CD14-positive monocyte (primary cell): Measurements from ENCODE around the gene HS1BP3. TPM values are rescaled to one million over a fixed set of nuclear protein-coding genes. Genes with fewer than 3 reads are reported as not detected.

Source experiments
- DNase-seq, 3 donors: peaks; one replicate each; pipeline ENCODE4 v3.0.0-alpha.2; 2011 to 2022
- H2AFZ ChIP-seq: 2 replicates; pipeline ENCODE4 v1.6.0; 2012; ENCODE audit warnings: mild to moderate bottlenecking, low read depth, low read length, inconsistent platforms; ENCODE audit not compliant: insufficient read depth, poor library complexity, severe bottlenecking
- H3K27ac ChIP-seq, 2 donors: 1 replicate in 1 of 2; 2 replicates in 1 of 2; pipeline ENCODE4 v1.5.1; 2012 to 2013; ENCODE audit warnings: low read length in 2 of 2, control low read depth in 1 of 2, inconsistent platforms in 1 of 2, low read depth in 1 of 2, mild to moderate bottlenecking in 1 of 2
- H3K27me3 ChIP-seq, 2 donors: one replicate each; pipeline versions ENCODE4 v1.6.0 to v1.6.1; 2011 to 2013; ENCODE audit warnings: low read length in 2 of 2; ENCODE audit not compliant: control insufficient read depth in 2 of 2, insufficient read depth in 2 of 2
- H3K36me3 ChIP-seq, 2 donors: replicated peaks in 1 of 2; 1 replicate in 1 of 2; 2 replicates in 1 of 2; pipeline versions ENCODE4 v1.5.1 to v1.6.1; 2012 to 2013; ENCODE audit warnings: low read length in 2 of 2, control low read depth in 1 of 2, inconsistent platforms in 1 of 2, mild to moderate bottlenecking in 1 of 2; ENCODE audit not compliant: insufficient read depth in 2 of 2, control insufficient read depth in 1 of 2
- H3K4me1 ChIP-seq, 2 donors: 1 replicate in 1 of 2; 2 replicates in 1 of 2; pipeline versions ENCODE4 v1.5.1 to v1.6.1; 2012 to 2013; ENCODE audit warnings: low read length in 2 of 2, control low read depth in 1 of 2, inconsistent platforms in 1 of 2, mild to moderate bottlenecking in 1 of 2, moderate library complexity in 1 of 2; ENCODE audit not compliant: insufficient read depth in 2 of 2, control insufficient read depth in 1 of 2
- H3K4me2 ChIP-seq: replicated peaks from 2 replicates; pipeline ENCODE3; 2012; ENCODE audit warnings: low read length, moderate library complexity, mild to moderate bottlenecking; ENCODE audit not compliant: poor library complexity, severe bottlenecking; ENCODE audit errors: extremely low read depth
- H3K4me3 ChIP-seq, 3 experiments: fragments of 200-600 bp in 1 of 3; sonication (generic) in 1 of 3; replicated peaks in 1 of 3; 1 replicate in 2 of 3; 2 replicates in 1 of 3; pipeline ENCODE4 v1.5.1; 2011 to 2013; ENCODE audit warnings: low read length in 3 of 3, mild to moderate bottlenecking in 3 of 3, control low read depth in 2 of 3, low read depth in 2 of 3, inconsistent platforms in 1 of 3, moderate library complexity in 1 of 3
- H3K79me2 ChIP-seq: 2 replicates; pipeline ENCODE4 v1.6.0; 2012; ENCODE audit warnings: mild to moderate bottlenecking, control low read depth, inconsistent platforms, low read length, moderate library complexity; ENCODE audit not compliant: insufficient read depth
- H3K9ac ChIP-seq: 2 replicates; pipeline ENCODE4 v1.6.0; 2017; ENCODE audit warnings: low read length, mild to moderate bottlenecking; ENCODE audit not compliant: insufficient read depth, poor library complexity, severe bottlenecking
- H3K9me3 ChIP-seq, 2 donors: replicated peaks in 1 of 2; 1 replicate in 1 of 2; 2 replicates in 1 of 2; pipeline versions ENCODE4 v1.5.1 to v1.6.1; 2012 to 2013; ENCODE audit warnings: low read length in 2 of 2, control low read depth in 1 of 2; ENCODE audit not compliant: control insufficient read depth in 1 of 2, insufficient read depth in 1 of 2
- H4K20me1 ChIP-seq: 2 replicates; pipeline ENCODE4 v1.6.0; 2012; ENCODE audit warnings: mild to moderate bottlenecking, low read length, control low read depth, moderate library complexity; ENCODE audit not compliant: insufficient read depth
- H3K27ac Mint-ChIP-seq, 7 donors: one replicate each; pipeline ENCODE4 v1.8.0; 2020; ENCODE audit warnings: mild to moderate bottlenecking in 7 of 7, mixed read lengths in 7 of 7, moderate library complexity in 6 of 7, inconsistent platforms in 2 of 7
- H3K27me3 Mint-ChIP-seq, 3 donors: one replicate each; pipeline ENCODE4 v1.8.0; 2021 to 2022; ENCODE audit warnings: low read depth in 3 of 3, mild to moderate bottlenecking in 3 of 3, mixed read lengths in 3 of 3, moderate library complexity in 3 of 3, inconsistent platforms in 1 of 3
- H3K36me3 Mint-ChIP-seq, 2 donors: one replicate each; pipeline ENCODE4 v1.8.0; 2020; ENCODE audit warnings: mixed read lengths in 2 of 2, inconsistent platforms in 1 of 2, mild to moderate bottlenecking in 1 of 2
- H3K4me1 Mint-ChIP-seq: one replicate; pipeline ENCODE4 v1.8.0; 2020; ENCODE audit warnings: mild to moderate bottlenecking, mixed read lengths
- H3K4me3 Mint-ChIP-seq, 2 donors: one replicate each; pipeline ENCODE4 v1.8.0; 2020; ENCODE audit warnings: mild to moderate bottlenecking in 2 of 2, mixed read lengths in 2 of 2, moderate library complexity in 1 of 2
- H3K9me3 Mint-ChIP-seq, 7 donors: one replicate each; pipeline ENCODE4 v1.8.0; 2020 to 2022; ENCODE audit warnings: mixed read lengths in 7 of 7, mild to moderate bottlenecking in 6 of 7, moderate library complexity in 6 of 7, inconsistent platforms in 2 of 7
- WGBS: methylation state at CpG from one replicate; pipeline ENCODE4 v1.1.5; 2013; ENCODE audit warnings: missing lambda C conversion rate; ENCODE audit not compliant: insufficient coverage; 5-methylcytosine and 5-hydroxymethylcytosine counted together
- intact Hi-C, 2 donors: fragments of 100-400 bp; cut with micrococcal nuclease; formaldehyde crosslinking; loops; one replicate each; pipeline versions ENCODE4 v1.15.0 to v1.15.1; 2023
- polyA plus RNA-seq, 3 donors: library from polyadenylated mRNA; depleted of rRNA in 1 of 3; unstranded in 2 of 3; stranded (reverse) in 1 of 3; fragments of 300-500 nt in 2 of 3; fragments of >200 nt in 1 of 3; fragmentation: Illumina TruSeq in 2 of 3; gene quantifications; 1 replicate in 2 of 3; 2 replicates in 1 of 3; pipeline ENCODE4 v1.2.3, GENCODE V29; 2012 to 2021
- TF ChIP-seq, protein P1 (sequence below): fragments of 200-600 bp; IDR thresholded peaks from one replicate; pipeline ENCODE4 v1.8.0; 2022; ENCODE audit warnings: antibody characterized with exemption, mild to moderate bottlenecking

The HS1BP3 gene
- polyA plus RNA-seq, 3 donors = 45.1 to 48.9 (median 45.4) TPM

GRCh38 chr2:20611077-20611843 lies 39.6 kb downstream of the HS1BP3 start:
- Histone ChIP-seq H3K4me2 (no peak overlapping the region), H3K4me3 (no peak overlapping the region), H4K20me1 (peaks cover 6% of the 10 kb centered on the region), H3K27me3 (no peaks in the 10 kb centered on the region), H3K27ac (no peak overlapping the region), H3K4me1 (no peaks in the 10 kb centered on the region), H3K9me3 (no peaks in the 10 kb centered on the region), H3K9ac (no peak overlapping the region), H3K79me2 (no peaks in the 10 kb centered on the region), H2AFZ (no peak overlapping the region), H3K36me3 (peaks cover 0 to 11% of the 10 kb centered on the region in 2 donors)
- Mint-ChIP-seq H3K9me3 (peaks cover 0 to 15% (median 4%) of the 10 kb centered on the region in 7 donors), H3K4me1 (peaks cover 8% of the 10 kb centered on the region), H3K36me3 (peaks cover 14 to 25% of the 10 kb centered on the region in 2 donors), H3K27me3 (peaks cover 0 to 7% (median 1%) of the 10 kb centered on the region in 3 donors), H3K27ac (no peak overlapping the region), H3K4me3 (no peak overlapping the region)
- intact Hi-C loops = no loop called here
- 87% methylated on average over 6 of the region's 15 CpGs for WGBS
- DNase-seq = no peak
- TF ChIP-seq, protein P1, sequence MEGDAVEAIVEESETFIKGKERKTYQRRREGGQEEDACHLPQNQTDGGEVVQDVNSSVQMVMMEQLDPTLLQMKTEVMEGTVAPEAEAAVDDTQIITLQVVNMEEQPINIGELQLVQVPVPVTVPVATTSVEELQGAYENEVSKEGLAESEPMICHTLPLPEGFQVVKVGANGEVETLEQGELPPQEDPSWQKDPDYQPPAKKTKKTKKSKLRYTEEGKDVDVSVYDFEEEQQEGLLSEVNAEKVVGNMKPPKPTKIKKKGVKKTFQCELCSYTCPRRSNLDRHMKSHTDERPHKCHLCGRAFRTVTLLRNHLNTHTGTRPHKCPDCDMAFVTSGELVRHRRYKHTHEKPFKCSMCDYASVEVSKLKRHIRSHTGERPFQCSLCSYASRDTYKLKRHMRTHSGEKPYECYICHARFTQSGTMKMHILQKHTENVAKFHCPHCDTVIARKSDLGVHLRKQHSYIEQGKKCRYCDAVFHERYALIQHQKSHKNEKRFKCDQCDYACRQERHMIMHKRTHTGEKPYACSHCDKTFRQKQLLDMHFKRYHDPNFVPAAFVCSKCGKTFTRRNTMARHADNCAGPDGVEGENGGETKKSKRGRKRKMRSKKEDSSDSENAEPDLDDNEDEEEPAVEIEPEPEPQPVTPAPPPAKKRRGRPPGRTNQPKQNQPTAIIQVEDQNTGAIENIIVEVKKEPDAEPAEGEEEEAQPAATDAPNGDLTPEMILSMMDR = no peak

- peaks cover 6% of the 10 kb centered on the region for H4K20me1 ChIP-seq
- H3K27ac ChIP-seq = no peak overlapping the region
- intact Hi-C loops = no loop called here
- peak overlapping the region in 1 of 7 donors; percentile 57 for H3K27ac Mint-ChIP-seq
- no peaks in the 10 kb centered on the region for H3K79me2 ChIP-seq
- no peaks in the 10 kb centered on the region for H3K4me1 ChIP-seq
- H3K4me3 ChIP-seq = no peak overlapping the region
- H3K4me1 Mint-ChIP-seq = peaks cover 8% of the 10 kb centered on the region
- TF ChIP-seq, protein P1 = no peak
- peaks cover 0 to 15% (median 4%) of the 10 kb centered on the region in 7 donors for H3K9me3 Mint-ChIP-seq
- H3K9ac ChIP-seq = no peak overlapping the region
- WGBS = 90% methylated on average over 2 of the region's 4 CpGs
- H3K9me3 ChIP-seq = no peaks in the 10 kb centered on the region
- DNase-seq = no peak
- peaks cover 14 to 22% of the 10 kb centered on the region in 2 donors for H3K36me3 Mint-ChIP-seq
- H3K4me3 Mint-ChIP-seq = no peak overlapping the region
- no peak overlapping the region for H3K4me2 ChIP-seq
- no peaks in the 10 kb centered on the region for H3K27me3 ChIP-seq
- H3K27me3 Mint-ChIP-seq = peaks cover 0 to 5% (median 1%) of the 10 kb centered on the region in 3 donors
- H2AFZ ChIP-seq = no peak overlapping the region
- H3K36me3 ChIP-seq = peaks cover 0 to 7% of the 10 kb centered on the region in 2 donors
Observed at GRCh38 chr2:20609995-20610357, 40.9 kb downstream of the HS1BP3 start.
